SH-SY5Y (cell line): ENCODE data around the gene MMP24.

Experiments
- GATA2 ChIP-seq: IDR thresholded peaks from 2 replicates; pipeline ENCODE4 v1.6.1; 2011; ENCODE audit warnings: mild to moderate bottlenecking, low read depth, low read length
- GATA3 ChIP-seq: IDR thresholded peaks from 2 replicates; pipeline ENCODE4 v1.6.1; 2011; ENCODE audit warnings: low read depth, mild to moderate bottlenecking, low read length, moderate library complexity

GRCh38 chr20:35254448-35254999 is 28.0 kb downstream of the MMP24 start:
- TF ChIP-seq GATA3 (no peak), GATA2 (no peak)
